ENCODE results near the gene TRIM17.

Gene TRIM17

GRCh38 chr1:228376262-228376628, 40.4 kb downstream of the TRIM17 start:
- Histone ChIP-seq H3K4me2 (ENCODE audit: low read depth, low read length, poor library complexity, severe bottlenecking) (no peak overlapping the region), H3K27me3 (ENCODE audit: insufficient read depth, low read length, poor library complexity, severe bottlenecking) (no peaks in the 10 kb centered on the region), H2AFZ (ENCODE audit: low read length) (no peak overlapping the region), H3K9me3 (ENCODE audit: insufficient read depth, low read depth, low read length) (no peaks in the 10 kb centered on the region), H3K36me3 (ENCODE audit: insufficient read depth, low read length) (no peaks in the 10 kb centered on the region), H3K4me1 (ENCODE audit: insufficient read depth, low read length, poor library complexity, severe bottlenecking) (no peaks in the 10 kb centered on the region), H4K20me1 (ENCODE audit: insufficient read depth, low read length, poor library complexity, severe bottlenecking) (no peaks in the 10 kb centered on the region), H3F3A (ENCODE audit: low read depth) (no peaks in the 10 kb centered on the region), H3K9me2 (replicated peaks; ENCODE audit: low read depth, low read length) (no peaks in the 10 kb centered on the region), H3K9ac (ENCODE audit: low read depth, low read length, poor library complexity, severe bottlenecking) (no peak overlapping the region), H3K79me2 (ENCODE audit: insufficient read depth, low read length) (no peaks in the 10 kb centered on the region), H3K4me3 (ENCODE audit: low read length, poor library complexity, severe bottlenecking) (no peak overlapping the region)
- TF ChIP-seq CTCF (conservative IDR thresholded peaks at IDR 0.05; ENCODE audit: low read length) = no peak
- no peak for TF ChIP-seq EZH2phosphoT487 (IDR thresholded peaks at IDR 0.05; ENCODE audit: borderline replicate concordance)

GRCh38 chr1:228375578-228376261, 40.9 kb downstream of the TRIM17 start:
- H3K27me3 ChIP-seq (ENCODE audit: insufficient read depth, low read length, poor library complexity, severe bottlenecking) = no peaks in the 10 kb centered on the region
- H3K9me2 ChIP-seq (replicated peaks; ENCODE audit: low read depth, low read length) = no peaks in the 10 kb centered on the region
- no peak for TF ChIP-seq CTCF (conservative IDR thresholded peaks at IDR 0.05; ENCODE audit: low read length)
- TF ChIP-seq EZH2phosphoT487 (IDR thresholded peaks at IDR 0.05; ENCODE audit: borderline replicate concordance) = no peak
- no peak overlapping the region for H2AFZ ChIP-seq (ENCODE audit: low read length)
- H3K9ac ChIP-seq (ENCODE audit: low read depth, low read length, poor library complexity, severe bottlenecking) = no peak overlapping the region
- no peaks in the 10 kb centered on the region for H3K9me3 ChIP-seq (ENCODE audit: insufficient read depth, low read depth, low read length)
- no peaks in the 10 kb centered on the region for H3K4me1 ChIP-seq (ENCODE audit: insufficient read depth, low read length, poor library complexity, severe bottlenecking)
- H3K4me2 ChIP-seq (ENCODE audit: low read depth, low read length, poor library complexity, severe bottlenecking) = no peak overlapping the region
- no peaks in the 10 kb centered on the region for H3F3A ChIP-seq (ENCODE audit: low read depth)
- no peaks in the 10 kb centered on the region for H3K79me2 ChIP-seq (ENCODE audit: insufficient read depth, low read length)
- no peaks in the 10 kb centered on the region for H3K36me3 ChIP-seq (ENCODE audit: insufficient read depth, low read length)
- no peak overlapping the region for H3K4me3 ChIP-seq (ENCODE audit: low read length, poor library complexity, severe bottlenecking)
- H4K20me1 ChIP-seq (ENCODE audit: insufficient read depth, low read length, poor library complexity, severe bottlenecking) = no peaks in the 10 kb centered on the region

- H3K9me3 ChIP-seq (ENCODE audit: insufficient read depth, low read depth, low read length) = no peaks in the 10 kb centered on the region
- no peaks in the 10 kb centered on the region for H3K36me3 ChIP-seq (ENCODE audit: insufficient read depth, low read length)
- no peaks in the 10 kb centered on the region for H3F3A ChIP-seq (ENCODE audit: low read depth)
- no peaks in the 10 kb centered on the region for H3K27me3 ChIP-seq (ENCODE audit: insufficient read depth, low read length, poor library complexity, severe bottlenecking)
- H3K9ac ChIP-seq (ENCODE audit: low read depth, low read length, poor library complexity, severe bottlenecking) = no peak overlapping the region
- H3K79me2 ChIP-seq (ENCODE audit: insufficient read depth, low read length) = no peaks in the 10 kb centered on the region
- no peak overlapping the region for H3K4me3 ChIP-seq (ENCODE audit: low read length, poor library complexity, severe bottlenecking)
- TF ChIP-seq EZH2phosphoT487 (IDR thresholded peaks at IDR 0.05; ENCODE audit: borderline replicate concordance) (no peak), CTCF (conservative IDR thresholded peaks at IDR 0.05; ENCODE audit: low read length) (no peak)
- H4K20me1 ChIP-seq (ENCODE audit: insufficient read depth, low read length, poor library complexity, severe bottlenecking) = no peaks in the 10 kb centered on the region
- H3K4me2 ChIP-seq (ENCODE audit: low read depth, low read length, poor library complexity, severe bottlenecking) = no peak overlapping the region
- no peak overlapping the region for H2AFZ ChIP-seq (ENCODE audit: low read length)
- no peaks in the 10 kb centered on the region for H3K9me2 ChIP-seq (replicated peaks; ENCODE audit: low read depth, low read length)
- no peaks in the 10 kb centered on the region for H3K4me1 ChIP-seq (ENCODE audit: insufficient read depth, low read length, poor library complexity, severe bottlenecking)
Measured at GRCh38 chr1:228374711-228375577, 41.7 kb downstream of the TRIM17 start.

Data from Loucy (cell line).